ENCODE results near the gene PPARA. TPM values are rescaled to one million over a fixed set of nuclear protein-coding genes. Genes with fewer than 3 reads are reported as not detected.

The PPARA gene
- total and polyA plus RNA-seq, 2 donors (not counting 1 experiment from before 2014, with no cell fraction given): 4.1 to 29.8 TPM

DNA sequence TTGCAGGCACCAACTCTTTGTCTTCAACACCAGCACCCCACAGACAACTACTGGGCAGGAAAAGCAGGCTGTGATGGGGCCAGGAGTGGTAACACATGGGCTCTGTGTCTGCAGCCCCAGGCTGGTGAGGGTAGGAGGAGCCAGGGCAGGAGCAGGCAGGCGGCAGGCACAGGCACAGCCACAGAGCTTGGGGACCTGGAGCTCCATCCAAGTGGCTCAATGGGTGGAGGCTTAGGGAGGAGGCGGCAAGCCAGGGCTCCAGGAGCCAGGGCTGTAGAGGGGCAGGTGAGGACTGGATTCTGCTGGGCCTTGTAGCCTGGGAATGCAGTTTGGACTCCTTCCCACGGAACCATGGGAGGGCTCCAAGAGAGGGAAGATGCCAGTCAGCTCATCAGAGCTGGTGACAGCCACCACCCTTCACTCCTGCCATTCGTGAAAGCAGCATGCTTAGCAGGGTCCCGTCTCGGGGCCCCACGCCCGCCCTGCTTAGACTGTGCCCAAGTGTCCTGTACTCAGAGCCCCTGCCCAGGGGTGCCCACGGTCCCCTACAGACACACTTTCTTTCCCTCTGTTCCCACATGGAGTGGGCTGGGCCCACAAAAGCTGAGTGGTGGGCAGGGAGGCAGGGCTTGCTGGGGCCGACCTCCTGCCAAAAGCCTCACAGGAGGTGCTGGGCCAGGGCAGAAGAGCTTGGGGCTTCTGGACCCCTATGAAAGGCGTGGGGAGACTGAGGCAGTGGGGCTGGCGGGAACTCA, 129.9 kb downstream of the PPARA start:
- no peaks in the 10 kb centered on the region for H3K27me3 ChIP-seq (replicated peaks in 1 of 4; ENCODE audit: control extremely low read depth in 1 of 4, control insufficient read depth in 3 of 4, insufficient read depth in 4 of 4, low read length in 3 of 4)
- CTCF ChIA-PET: interaction anchor here (1.2 kb wide), 1 partner anchor 36 kb away, joined by 3 read pairs; no protein-coding TSS in a partner anchor

More for the DNA sequence above, 129.9 kb downstream of the PPARA start:
- TF ChIP-seq, protein P1, sequence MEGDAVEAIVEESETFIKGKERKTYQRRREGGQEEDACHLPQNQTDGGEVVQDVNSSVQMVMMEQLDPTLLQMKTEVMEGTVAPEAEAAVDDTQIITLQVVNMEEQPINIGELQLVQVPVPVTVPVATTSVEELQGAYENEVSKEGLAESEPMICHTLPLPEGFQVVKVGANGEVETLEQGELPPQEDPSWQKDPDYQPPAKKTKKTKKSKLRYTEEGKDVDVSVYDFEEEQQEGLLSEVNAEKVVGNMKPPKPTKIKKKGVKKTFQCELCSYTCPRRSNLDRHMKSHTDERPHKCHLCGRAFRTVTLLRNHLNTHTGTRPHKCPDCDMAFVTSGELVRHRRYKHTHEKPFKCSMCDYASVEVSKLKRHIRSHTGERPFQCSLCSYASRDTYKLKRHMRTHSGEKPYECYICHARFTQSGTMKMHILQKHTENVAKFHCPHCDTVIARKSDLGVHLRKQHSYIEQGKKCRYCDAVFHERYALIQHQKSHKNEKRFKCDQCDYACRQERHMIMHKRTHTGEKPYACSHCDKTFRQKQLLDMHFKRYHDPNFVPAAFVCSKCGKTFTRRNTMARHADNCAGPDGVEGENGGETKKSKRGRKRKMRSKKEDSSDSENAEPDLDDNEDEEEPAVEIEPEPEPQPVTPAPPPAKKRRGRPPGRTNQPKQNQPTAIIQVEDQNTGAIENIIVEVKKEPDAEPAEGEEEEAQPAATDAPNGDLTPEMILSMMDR (IDR thresholded peaks at IDR 0.05): no peak
- TF ChIP-seq EZH2 (IDR thresholded peaks at IDR 0.05; ENCODE audit: borderline replicate concordance, insufficient read depth, low read depth, low read length, poor library complexity, severe bottlenecking): no peak
- ATAC-seq (ENCODE audit: low read depth) (no peak), DNase-seq (no peak)
- H3K4me2 ChIP-seq (replicated peaks; ENCODE audit: low read depth, low read length, poor library complexity, severe bottlenecking): no peak overlapping the region
- peaks cover 0 to 16% of the 10 kb centered on the region in 2 experiments for H3K36me3 ChIP-seq (replicated peaks in 1 of 2; ENCODE audit: control extremely low read depth in 1 of 2, control insufficient read depth in 1 of 2, extremely low read depth in 1 of 2, insufficient read depth in 2 of 2, low read length in 1 of 2)
- intact Hi-C loops (cut with micrococcal nuclease): no loop called here
- H3K9me3 Mint-ChIP-seq (ENCODE audit: insufficient read depth): no peaks in the 10 kb centered on the region
- H3K4me1 ChIP-seq (ENCODE audit: control insufficient read depth in 2 of 2, insufficient read depth in 2 of 2, low read length in 2 of 2): peaks cover 0 to 29% of the 10 kb centered on the region in 2 donors
- H3K4me3 Mint-ChIP-seq: no peak overlapping the region
- peaks cover 16% of the 10 kb centered on the region for H3K4me1 Mint-ChIP-seq
- no peaks in the 10 kb centered on the region for H3K27me3 Mint-ChIP-seq
- H3K27ac Mint-ChIP-seq: peak overlapping the region; percentile 56
- H3K9me3 ChIP-seq (ENCODE audit: control extremely low read depth in 1 of 3, control insufficient read depth in 2 of 3, insufficient read depth in 1 of 3, low read length in 2 of 3): no peaks in the 10 kb centered on the region
- no peaks in the 10 kb centered on the region for H4K20me1 ChIP-seq (ENCODE audit: control insufficient read depth, insufficient read depth, low read length, poor library complexity, severe bottlenecking)
- no peak overlapping the region for H3K9ac ChIP-seq (ENCODE audit: low read length)
- H2AFZ ChIP-seq (ENCODE audit: insufficient read depth, low read depth, low read length, poor library complexity, severe bottlenecking): no peak overlapping the region
- H3K4me3 ChIP-seq (ENCODE audit: control extremely low read depth in 1 of 5, extremely low read depth in 1 of 5, insufficient read depth in 1 of 5, low read depth in 2 of 5, low read length in 4 of 5): no peak overlapping the region
- WGBS (ENCODE audit: insufficient coverage): 97% methylated on average over 11 of the region's 12 CpGs
- peak overlapping the region in 1 of 2 donors; percentile 55 for H3K27ac ChIP-seq (ENCODE audit: low read length in 2 of 2)
- H3K79me2 ChIP-seq (ENCODE audit: control insufficient read depth, insufficient read depth, low read length): no peaks in the 10 kb centered on the region
- POLR2A ChIA-PET: interaction anchor here (0.6 kb wide), 2 partner anchors 10 to 27 kb away, joined by 3 read pairs; no protein-coding TSS in a partner anchor

All from B cell (primary cell).